Measurements from ENCODE around the gene MFAP4.

- no peak for TF ChIP-seq CTCF (IDR thresholded peaks at IDR 0.05; ENCODE audit: insufficient read depth, low read length)
- TF ChIP-seq POLR2AphosphoS5 (IDR thresholded peaks at IDR 0.05; ENCODE audit: low read depth) = no peak
Measured at GRCh38 chr17:19354748-19355147, 32.2 kb downstream of the MFAP4 start.
